Limb (tissue), 2 donors: ENCODE data around the gene AAGAB.
"Not testable (repeated sequence)": the region's sequence is repeated elsewhere in the genome, so short reads cannot be mapped to it uniquely, and the experiment has no call there.

Experiments used
- DNase-seq, 2 donors: peaks; one replicate each; pipeline ENCODE4 v3.0.0-alpha.2; 2016; ENCODE audit errors: extremely low spot score in 2 of 2

AAGAB gene

DNA sequence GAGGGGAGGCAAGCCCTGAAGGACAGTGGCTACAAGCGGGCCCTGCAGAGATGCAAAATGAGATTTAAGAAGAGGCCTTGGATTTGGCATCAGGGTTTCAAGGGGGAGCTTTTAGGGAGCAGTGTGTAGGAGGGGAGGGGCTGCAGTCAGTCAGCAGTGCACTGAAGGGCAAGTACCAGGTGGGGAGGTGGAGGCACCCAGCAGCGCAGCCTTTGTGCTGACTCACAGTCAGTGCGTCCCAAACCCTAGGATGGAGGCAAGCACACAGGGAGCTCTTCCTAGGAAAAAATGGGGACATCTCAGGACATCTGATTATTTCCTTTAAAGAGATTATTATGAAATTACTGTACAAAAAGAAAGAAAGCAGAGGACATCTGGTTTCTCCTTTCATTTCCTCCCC is 80.0 kb downstream of the AAGAB start:
- DNase-seq = no peak

DNA sequence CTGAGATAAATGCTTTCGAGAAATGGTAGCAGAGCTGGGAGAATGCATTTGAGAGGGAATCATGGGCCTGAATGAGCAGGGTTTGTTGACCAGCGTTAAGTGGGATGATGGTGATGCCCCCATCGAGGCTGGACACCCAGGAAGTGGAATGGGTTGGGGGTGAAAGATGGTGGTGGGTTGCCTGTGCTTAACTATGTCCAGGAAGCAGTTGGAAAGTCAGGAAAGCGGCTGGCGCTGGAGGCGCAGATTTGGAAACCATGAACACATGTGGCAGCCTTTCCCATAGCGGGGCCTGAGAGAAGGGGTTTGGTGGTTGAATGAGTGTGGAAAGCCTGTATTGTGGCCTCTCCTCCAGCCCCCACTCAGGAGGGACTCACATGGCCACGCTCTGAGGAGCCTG is 80.7 kb downstream of the AAGAB start:
- no peak for DNase-seq

DNA sequence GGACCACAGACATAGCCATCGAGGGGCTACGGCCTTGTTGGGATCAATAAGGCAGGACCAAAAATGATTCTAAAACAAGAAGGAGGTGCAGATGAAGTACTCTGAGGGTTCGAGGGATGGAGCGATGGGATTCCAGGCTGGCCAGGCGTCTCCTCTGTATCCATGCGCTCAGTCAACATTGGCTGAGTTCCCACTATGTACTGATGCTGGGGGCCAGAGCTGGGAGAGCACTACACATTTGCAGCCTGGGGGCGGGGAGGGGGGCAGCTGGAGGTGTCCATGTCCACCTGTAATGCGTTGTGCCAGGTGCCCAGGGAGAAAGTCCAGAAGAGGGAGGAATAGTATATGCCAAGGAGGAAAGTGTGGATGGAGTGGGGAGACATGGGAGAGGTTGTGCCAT is 81.5 kb downstream of the AAGAB start:
- no peak for DNase-seq

DNA sequence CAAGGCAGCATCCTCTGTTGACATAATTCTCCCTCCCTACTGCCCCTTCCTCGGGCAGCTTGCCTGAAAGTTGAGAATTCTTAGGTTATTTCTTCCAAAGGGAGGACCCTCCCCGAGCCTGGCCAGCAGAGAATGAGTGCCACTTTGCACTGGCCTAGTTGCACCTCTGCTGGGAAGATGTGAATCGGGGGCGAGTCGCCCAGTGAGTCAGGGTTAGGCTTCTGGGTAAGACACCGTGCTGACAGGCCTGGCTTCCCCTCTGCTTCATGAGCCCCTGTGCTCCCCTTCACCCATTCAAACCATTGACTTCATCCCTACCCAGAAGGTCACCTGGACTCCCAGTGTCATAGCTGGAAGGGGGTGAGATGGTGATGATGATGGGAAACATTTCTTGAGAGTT is 82.3 kb downstream of the AAGAB start:
- no peak for DNase-seq

DNA sequence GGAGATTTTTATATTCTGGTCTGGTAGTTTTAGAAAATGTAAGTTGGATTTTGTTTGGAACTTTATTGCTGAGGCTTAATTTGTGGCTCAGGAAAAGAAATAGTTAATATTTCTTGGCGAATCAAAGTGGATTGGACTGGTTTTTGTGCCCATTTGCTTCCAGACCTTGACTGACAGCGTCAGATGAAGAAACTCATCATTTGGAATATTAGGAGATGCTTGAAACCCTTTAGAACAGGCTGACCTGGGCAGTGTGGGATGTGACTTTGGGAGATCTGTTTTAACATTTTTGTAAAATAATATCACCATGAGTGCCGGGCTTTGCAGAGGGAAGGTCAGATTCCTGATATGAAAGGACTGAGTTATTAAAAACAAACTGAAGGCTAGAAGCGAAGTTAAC is 83.0 kb downstream of the AAGAB start:
- no peak for DNase-seq

DNA sequence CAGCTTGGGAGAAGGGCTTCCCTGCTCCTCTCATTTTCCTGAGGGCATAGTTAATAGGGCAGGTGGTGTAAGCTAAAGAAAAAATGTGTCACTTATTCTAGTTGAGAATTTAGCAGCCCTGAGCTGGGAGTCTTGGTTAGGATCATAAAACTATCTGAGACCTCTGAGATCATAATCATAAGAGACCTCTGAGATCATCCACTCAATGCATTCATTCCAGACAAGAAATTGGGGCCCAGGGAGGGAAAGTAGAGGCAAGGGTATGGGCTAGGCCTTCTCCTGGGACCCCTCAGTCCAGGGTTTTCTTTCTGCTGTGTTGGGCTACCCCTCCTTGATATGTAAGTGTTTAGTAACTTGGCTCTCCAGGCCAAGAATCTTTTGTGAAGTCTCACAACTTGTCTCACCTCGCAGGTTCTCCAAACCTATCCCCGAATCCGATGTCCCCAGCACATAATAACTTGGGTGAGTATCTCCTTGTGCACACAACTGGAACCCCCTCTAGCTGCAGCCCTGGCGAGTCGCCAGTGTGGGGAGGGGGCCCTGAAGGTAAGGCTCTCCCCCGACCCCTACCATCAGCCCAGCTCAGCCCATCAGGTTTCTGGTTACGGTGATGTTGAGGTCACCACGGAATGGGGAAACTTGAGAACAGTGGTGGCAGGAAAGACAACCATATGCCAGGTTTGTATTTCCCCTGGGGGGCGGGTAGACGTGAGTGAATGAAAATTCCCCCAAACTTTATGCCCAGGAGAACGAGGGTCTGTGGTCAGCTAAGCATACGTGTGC is 84.1 kb downstream of the AAGAB start:
- DNase-seq = no peak

DNA sequence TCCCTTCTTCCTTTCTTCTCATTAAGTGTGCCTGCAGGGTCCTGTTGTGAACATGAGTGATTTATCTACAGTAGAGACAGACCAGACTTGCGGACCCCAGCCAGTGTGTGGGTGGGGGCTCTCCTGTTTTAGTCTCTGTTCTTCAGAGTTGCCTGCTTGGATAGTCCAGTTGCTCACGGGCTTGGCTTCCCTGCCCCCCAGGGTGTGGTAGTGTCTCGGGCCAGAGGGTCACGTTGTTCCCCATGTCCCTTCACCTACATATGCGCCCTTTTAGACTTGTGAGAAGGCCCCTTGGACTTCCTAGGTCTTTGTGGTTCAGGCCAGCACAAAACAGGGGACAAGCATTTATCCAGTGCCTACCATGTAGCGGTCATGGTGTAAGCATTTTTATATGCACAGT is 85.8 kb downstream of the AAGAB start:
- no peak for DNase-seq

DNA sequence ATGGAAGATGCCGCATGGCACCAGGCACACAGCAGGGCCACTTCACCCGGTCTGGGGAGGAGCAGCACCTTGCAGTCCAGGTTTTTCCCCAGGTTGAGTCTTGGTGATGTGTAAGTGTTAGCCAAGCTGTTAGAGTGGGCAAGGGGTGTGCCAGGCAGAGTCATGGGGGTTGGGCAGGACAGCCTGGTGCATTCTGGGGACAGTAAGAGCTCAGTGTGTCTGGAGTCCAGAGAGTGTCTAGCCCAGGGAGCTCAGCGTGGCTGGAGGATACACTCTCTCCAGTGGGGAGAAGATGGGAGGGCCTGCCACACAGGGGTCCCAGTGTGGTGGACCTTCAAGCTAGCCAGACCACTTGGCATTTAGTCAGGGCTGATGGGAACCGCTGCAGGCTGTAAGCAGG is 87.4 kb downstream of the AAGAB start:
- no peak for DNase-seq

DNA sequence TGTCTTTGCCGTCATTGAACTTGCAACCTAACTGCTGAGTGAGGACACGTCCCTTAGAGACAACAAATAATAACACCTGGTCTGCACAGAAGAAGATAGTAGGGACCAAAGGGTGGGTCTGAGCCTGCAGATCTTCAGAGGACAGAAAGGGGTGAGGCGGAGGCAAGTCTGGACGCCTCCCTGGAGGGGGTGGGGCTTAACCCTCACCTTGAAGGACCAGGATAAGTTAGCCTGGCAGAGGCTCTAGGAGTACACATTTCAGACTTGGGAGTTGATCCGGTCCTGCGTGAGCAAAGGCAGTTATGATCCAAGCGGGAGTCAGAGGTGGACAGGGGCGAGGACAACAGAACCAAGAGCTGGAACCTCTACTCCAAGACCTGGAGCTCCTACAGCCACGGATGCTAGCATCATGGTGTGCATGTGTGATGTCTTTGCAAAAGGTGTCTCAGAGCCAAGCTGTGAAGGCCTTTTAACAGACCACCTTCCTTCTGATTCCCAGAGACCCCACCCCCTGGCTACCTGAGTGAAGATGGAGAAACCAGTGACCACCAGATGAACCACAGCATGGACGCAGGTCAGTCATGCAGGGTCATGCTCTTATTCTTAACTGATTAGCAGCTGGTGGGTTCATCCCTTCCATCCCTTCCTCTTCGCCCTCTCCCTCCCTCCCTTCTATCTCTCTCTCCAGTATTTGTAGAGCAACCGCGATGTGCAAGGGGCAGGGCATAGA is 88.0 kb downstream of the AAGAB start:
- no peak for DNase-seq

DNA sequence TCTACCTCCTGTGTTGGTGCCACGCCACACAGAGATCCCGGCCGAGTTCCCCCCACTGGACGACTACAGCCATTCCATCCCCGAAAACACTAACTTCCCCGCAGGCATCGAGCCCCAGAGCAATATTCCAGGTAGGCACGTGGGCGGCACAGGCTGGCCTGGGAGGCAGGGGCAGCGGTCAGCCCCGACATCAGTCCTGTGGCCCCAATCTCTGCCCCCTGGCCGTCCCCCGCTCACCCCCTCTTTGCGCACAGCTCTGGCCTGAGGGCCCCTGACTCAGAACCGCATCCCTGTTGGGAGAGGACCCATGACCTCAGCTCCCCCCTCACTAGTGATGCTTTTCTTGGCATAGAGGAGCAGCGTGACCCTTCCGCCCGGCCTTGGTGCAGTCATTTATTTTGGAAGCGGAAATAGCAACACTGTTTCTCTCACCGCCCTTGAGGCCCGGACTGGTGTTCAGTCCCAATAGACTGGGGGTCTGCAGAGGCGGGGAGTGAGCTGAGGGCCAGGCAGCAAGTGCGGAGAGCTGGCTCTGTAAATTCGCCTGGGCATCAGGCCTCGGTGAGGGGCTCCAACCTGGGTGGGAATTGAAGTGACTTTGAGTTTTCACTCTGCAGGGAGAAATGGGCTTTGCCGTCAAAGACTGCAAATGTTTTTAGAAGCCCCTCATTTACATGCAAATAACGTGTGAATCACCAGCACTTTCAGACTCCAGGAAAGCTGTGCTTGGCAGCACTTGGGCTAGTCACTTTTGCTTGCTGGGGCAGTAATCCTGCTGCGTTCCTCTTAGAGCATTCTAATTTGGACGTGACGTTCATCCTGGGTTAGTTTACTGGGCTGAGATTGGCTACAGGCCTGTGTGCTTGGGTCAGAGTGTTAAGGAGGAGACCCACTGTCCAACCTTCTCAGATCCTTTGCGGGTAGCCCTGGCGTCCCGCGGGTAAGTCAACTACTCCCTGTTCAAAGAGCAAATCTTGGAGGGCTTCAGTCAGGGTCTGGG is 88.9 kb downstream of the AAGAB start:
- no peak for DNase-seq

DNA sequence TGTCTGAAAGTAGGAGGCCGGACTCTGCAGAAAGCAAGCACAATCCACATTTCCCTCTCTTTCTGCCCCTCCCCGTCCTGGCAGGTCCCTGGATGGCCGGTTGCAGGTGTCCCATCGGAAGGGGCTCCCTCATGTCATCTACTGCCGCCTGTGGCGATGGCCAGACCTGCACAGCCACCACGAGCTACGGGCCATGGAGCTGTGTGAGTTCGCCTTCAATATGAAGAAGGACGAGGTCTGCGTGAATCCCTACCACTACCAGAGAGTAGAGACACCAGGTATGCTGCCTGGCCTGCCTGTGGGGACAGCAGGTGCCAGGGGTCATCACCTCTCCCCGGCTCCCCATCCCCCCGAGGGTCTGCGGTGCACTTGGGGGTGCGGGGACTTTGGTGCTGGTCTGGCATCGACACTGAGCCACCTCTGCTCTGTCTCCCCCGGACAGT is 89.6 kb downstream of the AAGAB start:
- DNase-seq = no peak

DNA sequence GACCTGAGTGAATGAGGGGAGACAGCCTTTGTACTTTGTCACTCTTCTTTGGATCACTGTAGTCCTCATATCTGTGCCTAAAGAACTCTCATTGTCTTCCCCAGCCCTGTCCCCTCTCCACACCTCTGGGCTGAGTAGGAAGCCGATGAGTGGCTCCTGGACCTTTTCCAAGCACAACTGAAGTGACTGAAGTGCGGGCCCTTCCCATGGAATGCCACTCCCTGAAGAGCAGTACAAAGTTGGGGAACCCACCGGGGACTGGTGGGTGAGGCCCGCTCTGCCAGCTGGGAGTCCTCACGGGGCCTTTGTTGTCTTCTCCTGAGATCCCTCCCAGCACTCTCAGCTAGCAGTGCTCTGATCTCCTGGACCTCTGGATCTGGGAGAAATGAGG is 90.1 kb downstream of the AAGAB start:
- no peak for DNase-seq

DNA sequence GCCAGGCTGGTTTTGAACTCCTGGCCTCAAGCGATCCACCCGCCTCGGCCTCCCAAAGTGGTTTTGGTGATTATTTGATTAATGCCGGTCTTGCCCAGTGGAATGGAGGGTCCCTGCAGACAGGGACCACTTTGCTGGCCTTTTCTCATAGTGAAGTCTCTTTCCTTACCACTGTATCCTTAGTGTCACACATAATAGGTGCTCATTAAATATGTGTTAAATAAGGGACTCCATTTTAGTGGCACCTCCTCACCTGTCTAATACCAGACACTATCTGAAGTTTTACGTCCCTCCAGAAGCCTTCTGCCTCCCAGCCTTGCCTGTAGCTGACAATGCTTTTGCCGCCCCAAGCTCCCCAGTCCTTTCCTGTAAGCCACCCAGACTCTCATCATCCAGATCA is 91.3 kb downstream of the AAGAB start:
- no peak for DNase-seq

DNA sequence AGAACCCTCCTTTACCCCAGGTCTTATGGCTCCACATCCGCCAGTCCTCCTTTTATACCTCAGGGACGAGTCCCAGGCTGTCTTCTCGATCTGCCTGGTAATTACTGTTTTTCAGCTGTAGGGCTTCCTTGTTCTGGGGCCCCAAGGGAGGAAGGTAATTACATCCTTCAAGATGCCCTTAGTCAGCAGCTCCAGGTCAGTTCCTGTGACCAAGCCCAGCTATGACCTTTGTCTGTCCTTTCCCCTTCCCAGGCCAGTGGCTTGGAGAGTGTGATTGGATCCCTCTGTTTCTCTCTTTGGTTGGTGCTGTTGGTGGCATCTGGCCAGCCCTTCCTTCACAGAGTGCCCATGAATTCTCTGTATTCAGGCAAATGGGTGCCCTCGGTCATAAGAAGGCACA is 92.6 kb downstream of the AAGAB start:
- no peak for DNase-seq

DNA sequence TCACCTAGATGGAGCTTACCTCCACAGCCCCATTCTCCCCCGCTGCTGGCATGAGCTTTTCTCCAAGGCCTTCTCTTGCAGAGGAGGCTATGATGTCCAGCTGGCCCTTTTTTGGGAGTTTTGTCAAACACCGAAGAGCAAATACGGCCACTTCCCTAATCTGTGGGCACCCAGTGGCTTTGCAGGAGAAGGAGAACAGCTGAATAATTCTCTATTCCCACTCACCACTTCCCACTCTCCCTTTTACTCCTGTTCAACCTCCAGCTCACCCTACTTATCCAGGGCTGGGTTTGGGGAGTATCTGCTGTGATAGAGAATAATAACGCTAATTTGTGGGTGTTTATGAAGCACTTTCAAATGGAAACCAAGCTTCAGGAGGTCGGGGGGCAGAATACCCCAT is 93.0 kb downstream of the AAGAB start:
- no peak for DNase-seq

DNA sequence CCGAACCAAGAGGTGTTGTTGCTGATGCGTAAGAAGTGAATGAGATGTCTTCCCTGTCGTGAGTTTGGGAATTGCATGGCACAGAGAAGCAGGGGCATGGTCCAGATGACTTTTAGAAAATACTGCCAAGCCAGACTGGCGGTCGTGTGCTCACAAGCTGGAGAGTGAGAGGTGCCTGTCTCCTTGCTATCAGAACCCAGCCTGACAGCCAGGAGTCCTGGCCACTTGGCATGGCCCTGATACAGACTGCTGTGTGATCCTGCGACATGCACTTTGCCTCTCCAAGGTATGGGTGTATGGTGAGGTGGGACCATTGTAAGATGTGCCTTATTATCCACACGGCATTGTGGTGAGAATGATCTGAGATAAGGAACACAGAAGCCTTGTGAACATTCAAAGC is 96.1 kb downstream of the AAGAB start:
- no peak for DNase-seq

DNA sequence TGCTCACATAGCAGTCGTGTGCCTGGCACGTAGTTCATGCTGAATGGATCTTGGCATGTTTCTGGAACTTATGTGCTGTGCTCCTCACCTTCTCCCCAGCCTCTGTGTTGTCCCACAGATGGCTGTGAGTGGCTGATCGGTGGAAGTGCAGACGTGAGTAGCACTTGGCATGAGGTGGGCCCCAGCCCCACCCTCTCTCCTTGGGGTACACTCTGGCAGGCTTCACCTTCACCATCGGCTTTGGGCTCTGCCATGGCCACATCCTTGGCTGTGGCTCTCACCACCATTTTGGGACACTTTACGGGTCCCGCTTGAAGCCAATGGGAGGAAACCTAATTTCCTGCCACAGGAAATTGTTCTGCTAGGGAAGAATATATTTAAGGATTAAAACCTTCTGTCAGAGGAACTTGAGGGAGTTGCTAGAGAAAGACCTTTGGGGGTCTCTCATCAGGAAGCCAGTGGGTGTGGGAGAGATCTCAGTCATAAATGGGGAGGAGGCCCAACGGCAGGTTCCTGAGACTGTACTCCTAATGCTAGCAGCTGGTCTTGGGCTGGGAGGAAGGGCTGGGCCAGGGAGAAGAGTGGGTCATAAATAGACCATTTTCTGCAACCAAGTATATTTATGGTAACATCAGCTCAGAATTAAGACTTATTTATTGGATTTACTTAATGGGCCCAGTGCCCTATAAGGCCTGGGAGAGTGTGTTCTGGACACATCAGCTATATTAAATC is 96.8 kb downstream of the AAGAB start:
- no peak for DNase-seq

DNA sequence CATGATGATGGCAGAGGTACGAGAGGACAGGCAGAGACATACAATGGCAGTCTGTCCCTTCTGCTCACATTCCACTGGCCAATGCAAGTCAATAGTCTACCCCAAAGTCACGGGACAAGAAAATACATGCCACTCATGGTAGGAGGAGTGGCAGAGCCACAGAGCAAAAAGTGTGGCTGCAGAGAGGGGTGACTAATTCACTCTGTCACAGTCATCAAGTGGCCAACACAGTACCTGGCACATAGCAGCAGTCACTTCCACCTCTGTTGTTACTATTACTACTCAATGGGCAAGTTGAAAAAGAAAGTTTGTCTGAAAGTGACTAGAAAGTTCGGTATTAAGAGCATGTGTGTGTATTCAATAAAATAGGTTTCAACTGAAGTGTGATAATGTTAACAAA is 97.6 kb downstream of the AAGAB start:
- DNase-seq = no peak

DNA sequence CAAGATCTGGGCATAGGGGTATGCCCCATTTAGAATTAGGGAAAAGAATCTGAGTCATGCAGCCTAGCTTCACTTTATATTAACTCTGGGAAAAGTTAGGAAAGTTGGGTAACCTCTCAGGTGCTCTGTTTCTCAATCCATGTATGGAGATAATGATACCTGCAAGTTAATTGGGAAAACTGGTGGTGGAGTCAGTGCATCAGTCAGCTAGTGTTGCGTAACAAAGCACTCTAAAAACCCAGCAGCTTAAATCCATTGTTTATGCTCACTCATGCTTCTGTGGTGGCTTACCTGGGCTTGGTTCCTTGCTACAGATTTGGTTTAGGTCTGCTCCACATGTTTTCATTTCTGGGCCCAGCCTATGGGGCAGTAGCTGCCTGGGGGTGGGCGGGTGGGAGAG is 98.0 kb downstream of the AAGAB start:
- DNase-seq = no peak

DNA sequence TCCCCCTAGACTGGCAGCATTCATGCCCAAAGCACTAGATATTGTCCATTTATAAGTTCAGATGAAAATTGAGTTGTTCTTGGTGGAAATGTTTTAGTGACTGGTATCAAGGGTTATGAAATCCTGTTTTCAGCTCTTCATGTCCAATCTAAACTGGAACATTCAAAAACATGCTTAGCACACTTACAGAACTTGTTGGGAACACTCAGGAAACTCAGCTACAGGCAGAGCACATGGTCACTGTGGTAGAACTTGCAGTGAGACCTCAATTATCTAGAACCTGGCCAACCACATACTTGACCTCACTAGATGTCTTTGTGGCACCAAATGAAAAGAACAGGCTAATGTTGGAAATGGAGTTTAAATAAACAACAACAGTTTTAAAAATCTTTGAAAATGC is 100.2 kb downstream of the AAGAB start:
- no peak for DNase-seq

DNA sequence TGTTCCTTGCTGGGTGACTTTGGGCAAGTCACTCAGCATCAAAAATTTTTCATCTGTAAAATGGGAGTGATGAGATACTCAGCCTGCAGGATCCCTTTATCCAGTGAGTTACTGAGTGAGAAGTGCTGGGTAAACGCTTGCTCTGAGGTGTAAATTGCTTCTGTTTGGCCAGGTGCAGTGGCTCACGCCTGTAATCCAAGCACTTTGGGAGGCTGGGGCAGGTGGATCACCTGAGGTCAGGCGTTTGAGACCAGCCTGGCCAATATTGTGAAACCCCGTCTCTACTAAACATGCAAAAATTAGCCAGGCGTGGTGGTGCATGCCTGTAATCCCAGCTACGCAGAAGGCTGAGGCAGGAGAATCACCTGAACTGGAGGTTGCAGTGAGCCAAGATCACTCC is 101.4 kb downstream of the AAGAB start:
- DNase-seq = not testable (repeated sequence)
